Upper lobe of left lung (tissue), 6 donors: ENCODE results near the gene CPEB1. TPM values are rescaled to one million over a fixed set of nuclear protein-coding genes. Genes with fewer than 3 reads are reported as not detected.
"Not testable (repeated sequence)": the region's sequence is repeated elsewhere in the genome, so short reads cannot be mapped to it uniquely, and the experiment has no call there.

ENCODE experiments used
- ATAC-seq, 2 donors: fragments of 200-7000 bp; cut with Tn5 transposase; one replicate each; pipeline ENCODE4 v1.9.1; 2022; ENCODE audit warnings: mild to moderate bottlenecking in 2 of 2, moderate library complexity in 2 of 2; ENCODE audit not compliant: low FRiP score in 2 of 2
- DNase-seq, 2 donors: peaks; one replicate each; pipeline ENCODE4 v3.0.0-alpha.2; 2019 to 2020
- H3K27ac ChIP-seq, 4 donors: fragments of 200-600 bp; sonication (generic); one replicate each; pipeline ENCODE4 v1.5.1; 2016 to 2019
- H3K27me3 ChIP-seq, 4 donors: fragments of 200-600 bp; sonication (generic); one replicate each; pipeline ENCODE4 v1.5.1; 2017 to 2019
- H3K36me3 ChIP-seq, 4 donors: fragments of 200-600 bp; sonication (generic); one replicate each; pipeline ENCODE4 v1.5.1; 2016 to 2019
- H3K4me1 ChIP-seq, 4 donors: fragments of 200-600 bp; sonication (generic); one replicate each; pipeline ENCODE4 v1.5.1; 2018 to 2019
- H3K4me3 ChIP-seq, 4 donors: fragments of 200-600 bp; sonication (generic); one replicate each; pipeline ENCODE4 v1.5.1; 2017 to 2019; ENCODE audit warnings: mild to moderate bottlenecking in 2 of 4, moderate library complexity in 1 of 4
- H3K9me3 ChIP-seq, 4 donors: fragments of 200-600 bp; sonication (generic); one replicate each; pipeline ENCODE4 v1.5.1; 2018 to 2019
- EP300 ChIP-seq, 4 donors: sonication (generic); formaldehyde crosslinking; IDR thresholded peaks; one replicate each; pipeline ENCODE4 v1.5.1; 2017; ENCODE audit warnings: antibody characterized with exemption in 4 of 4, control low read depth in 2 of 4
- POLR2A ChIP-seq, 4 donors: fragments of 450-650 bp; IDR thresholded peaks; one replicate each; pipeline ENCODE4 v1.5.1; 2016 to 2017; ENCODE audit warnings: antibody characterized with exemption in 4 of 4, mild to moderate bottlenecking in 2 of 4
- POLR2AphosphoS5 ChIP-seq, 2 donors: sonication (generic); formaldehyde crosslinking; IDR thresholded peaks; one replicate each; pipeline ENCODE4 v1.5.1; 2017; ENCODE audit warnings: antibody characterized with exemption in 2 of 2
- WGBS, 2 donors: methylation state at CpG; one replicate each; pipeline ENCODE4 v1.1.5; 2017 to 2018; 5-methylcytosine and 5-hydroxymethylcytosine counted together
- total RNA-seq, 6 donors: library from RNA; depleted of rRNA in 4 of 6; stranded (reverse); fragments of >200 nt in 4 of 6; gene quantifications; one replicate each; pipeline versions ENCODE4 v1.1.0 to v1.2.1, GENCODE V29; 2016 to 2021
- TF ChIP-seq, protein P1 (sequence below), 6 experiments: fragments of 450-650 bp in 4 of 6; fragments of 200-600 bp in 2 of 6; sonication (generic) in 2 of 6; IDR thresholded peaks; one replicate each; pipeline ENCODE4 v1.5.1; 2016 to 2019; ENCODE audit warnings: antibody characterized with exemption in 6 of 6
- donor health status: DM: no; HTN: no; CAD: no; lungs with moderate emphysema.
- donor health status: DM: no; HTN: yes; CAD: no; lungs with severe emphysema.

CPEB1 gene
- total RNA-seq, 6 donors from 2014 or later: 0.76 to 3.4 (median 1.7) TPM

DNA sequence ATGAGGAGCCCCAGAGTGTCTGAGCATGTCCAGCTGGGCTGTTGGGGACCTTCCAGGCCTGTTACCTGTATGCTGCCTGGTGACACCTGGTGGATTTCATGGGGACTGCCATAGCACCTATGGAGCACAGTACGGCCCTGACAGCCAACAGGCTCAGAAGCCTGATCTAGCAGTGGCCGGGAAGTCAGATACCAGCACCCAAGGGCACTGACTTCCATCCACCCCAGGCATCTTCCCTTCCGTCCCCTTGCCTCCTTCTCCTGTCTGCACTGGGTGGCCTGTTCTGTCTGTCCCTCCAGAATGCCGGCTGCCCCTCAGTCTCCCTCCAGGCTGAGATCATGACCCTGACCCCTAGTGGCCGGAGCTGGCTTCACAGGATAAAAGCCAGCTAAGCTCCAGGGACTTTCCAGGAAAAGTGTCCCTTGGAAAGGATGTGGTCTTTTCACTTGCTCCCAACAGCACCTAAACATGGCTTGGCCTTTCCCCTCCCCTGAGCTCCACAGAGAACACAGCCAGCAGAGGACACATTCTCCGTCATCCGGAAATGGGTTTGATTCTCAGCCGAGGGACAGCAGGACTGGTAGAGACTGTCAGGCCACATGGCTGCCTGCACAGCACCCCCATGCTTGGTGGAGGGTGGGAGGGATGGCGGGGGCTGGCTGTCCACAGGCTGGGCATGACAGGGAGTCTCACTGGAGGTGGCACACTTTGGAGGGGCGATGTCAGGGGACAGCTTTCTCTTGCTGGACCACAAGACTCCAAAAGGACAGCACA lies 116.4 kb downstream of the CPEB1 start:
- Histone ChIP-seq H3K9me3 (no peaks in the 10 kb centered on the region), H3K27me3 (no peaks in the 10 kb centered on the region), H3K4me1 (peaks cover 0 to 10% (median 7%) of the 10 kb centered on the region in 4 donors), H3K4me3 (peak overlapping the region in 2 of 4 donors; percentile 29 to 33), H3K27ac (peak overlapping the region in 2 of 4 donors; percentile 66 to 67), H3K36me3 (peaks cover 3 to 30% (median 12%) of the 10 kb centered on the region in 4 donors)
- ATAC-seq (peak; percentile 91), DNase-seq (peak; percentile 16 to 84)
- TF ChIP-seq EP300 (IDR thresholded peaks at IDR 0.05) (no peak), POLR2A (IDR thresholded peaks at IDR 0.05) (no peak), POLR2AphosphoS5 (IDR thresholded peaks at IDR 0.05) (peak in 1 of 2 donors; percentile 25)
- TF ChIP-seq, protein P1, sequence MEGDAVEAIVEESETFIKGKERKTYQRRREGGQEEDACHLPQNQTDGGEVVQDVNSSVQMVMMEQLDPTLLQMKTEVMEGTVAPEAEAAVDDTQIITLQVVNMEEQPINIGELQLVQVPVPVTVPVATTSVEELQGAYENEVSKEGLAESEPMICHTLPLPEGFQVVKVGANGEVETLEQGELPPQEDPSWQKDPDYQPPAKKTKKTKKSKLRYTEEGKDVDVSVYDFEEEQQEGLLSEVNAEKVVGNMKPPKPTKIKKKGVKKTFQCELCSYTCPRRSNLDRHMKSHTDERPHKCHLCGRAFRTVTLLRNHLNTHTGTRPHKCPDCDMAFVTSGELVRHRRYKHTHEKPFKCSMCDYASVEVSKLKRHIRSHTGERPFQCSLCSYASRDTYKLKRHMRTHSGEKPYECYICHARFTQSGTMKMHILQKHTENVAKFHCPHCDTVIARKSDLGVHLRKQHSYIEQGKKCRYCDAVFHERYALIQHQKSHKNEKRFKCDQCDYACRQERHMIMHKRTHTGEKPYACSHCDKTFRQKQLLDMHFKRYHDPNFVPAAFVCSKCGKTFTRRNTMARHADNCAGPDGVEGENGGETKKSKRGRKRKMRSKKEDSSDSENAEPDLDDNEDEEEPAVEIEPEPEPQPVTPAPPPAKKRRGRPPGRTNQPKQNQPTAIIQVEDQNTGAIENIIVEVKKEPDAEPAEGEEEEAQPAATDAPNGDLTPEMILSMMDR (IDR thresholded peaks at IDR 0.05): peak; percentile 84 to 92 (median 90)
- 24% methylated on average over 8 to 10 of the region's 10 CpGs for WGBS, 2 donors

DNA sequence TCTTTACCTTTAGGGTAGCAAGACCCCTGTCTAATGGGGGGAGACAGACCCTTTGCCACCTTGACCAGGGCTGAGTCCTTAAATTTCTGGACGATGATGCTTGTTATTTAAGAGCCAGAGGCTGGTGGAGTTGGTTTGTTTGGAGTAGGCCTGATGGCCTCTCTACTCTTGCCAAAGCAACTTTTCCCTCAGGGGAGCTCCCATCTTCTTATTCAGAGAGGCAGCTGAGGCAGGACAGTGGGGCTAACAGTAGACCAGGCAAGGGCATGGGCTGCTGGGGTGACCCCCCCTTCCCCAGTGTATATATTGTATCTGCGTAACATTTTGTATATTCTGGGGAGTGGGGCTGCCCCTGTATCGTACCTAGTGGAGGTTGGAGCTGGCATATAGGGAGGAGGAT lies 117.2 kb downstream of the CPEB1 start:
- Histone ChIP-seq H3K36me3 (peaks cover 0 to 23% (median 8%) of the 10 kb centered on the region in 4 donors), H3K27me3 (no peaks in the 10 kb centered on the region), H3K4me3 (no peak overlapping the region), H3K9me3 (no peaks in the 10 kb centered on the region), H3K27ac (no peak overlapping the region), H3K4me1 (peaks cover 0 to 10% (median 7%) of the 10 kb centered on the region in 4 donors)
- ATAC-seq: no peak
- DNase-seq: no peak
- 84 to 98% methylated on average over 3 of the region's 3 CpGs for WGBS, 2 donors
- no peak for TF ChIP-seq EP300 (IDR thresholded peaks at IDR 0.05)
- TF ChIP-seq, protein P1 (IDR thresholded peaks at IDR 0.05): no peak
- TF ChIP-seq POLR2AphosphoS5 (IDR thresholded peaks at IDR 0.05): no peak
- TF ChIP-seq POLR2A (IDR thresholded peaks at IDR 0.05): no peak

GRCh38 chr15:82513587-82513986 lies 133.6 kb downstream of the CPEB1 start:
- not testable (repeated sequence) for ATAC-seq
- H3K4me3 ChIP-seq: peak overlapping the region in 1 of 4 donors; percentile 34
- no CpG with 5 or more reads among the region's 48 CpGs for WGBS, 2 donors

GRCh38 chr15:82507693-82508092 lies 139.5 kb downstream of the CPEB1 start:
- not testable (repeated sequence) for H3K4me3 ChIP-seq, H3K27me3 ChIP-seq, H3K4me1 ChIP-seq, ATAC-seq, H3K36me3 ChIP-seq, H3K9me3 ChIP-seq, H3K27ac ChIP-seq, DNase-seq
- 74 to 83% methylated on average over 2 to 4 of the region's 4 CpGs for WGBS, 2 donors

More at GRCh38 chr15:82513587-82513986, 133.6 kb downstream of the CPEB1 start:
- DNase-seq, H3K27me3 ChIP-seq, H3K27ac ChIP-seq, H3K4me1 ChIP-seq, H3K9me3 ChIP-seq, H3K36me3 ChIP-seq: not testable (repeated sequence)

GRCh38 chr15:82507087-82507486 lies 140.1 kb downstream of the CPEB1 start:
- 74 to 85% methylated on average over 1 of the region's 1 CpG for WGBS, 2 donors
- not testable (repeated sequence) for H3K4me3 ChIP-seq, H3K27me3 ChIP-seq, H3K27ac ChIP-seq, H3K9me3 ChIP-seq, ATAC-seq, DNase-seq, H3K4me1 ChIP-seq, H3K36me3 ChIP-seq

DNA sequence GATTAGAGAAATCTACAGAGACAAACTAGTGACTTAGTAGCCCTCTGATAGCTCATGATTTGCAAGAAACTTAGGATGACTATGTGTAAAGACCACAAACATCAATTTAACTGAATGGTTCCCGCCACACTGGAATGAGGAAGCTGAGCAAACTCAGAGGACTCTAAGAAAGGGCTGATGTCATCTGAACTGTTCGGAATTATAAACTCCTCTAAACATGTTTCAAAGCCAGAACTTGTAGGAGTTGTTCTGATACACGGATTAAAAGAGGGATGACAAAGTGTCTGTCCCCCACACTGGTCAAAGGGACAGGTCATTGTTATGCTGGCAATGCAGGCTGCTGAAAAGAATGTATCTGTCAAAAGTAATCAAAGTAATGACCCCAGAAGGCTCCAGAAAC lies 141.3 kb downstream of the CPEB1 start:
- H3K4me3 ChIP-seq, H3K4me1 ChIP-seq, H3K36me3 ChIP-seq, H3K27ac ChIP-seq, DNase-seq, H3K27me3 ChIP-seq, H3K9me3 ChIP-seq: not testable (repeated sequence)
- no CpG with 5 or more reads among the region's 3 CpGs for WGBS, 2 donors
- ATAC-seq: peak; percentile 38 to 62

DNA sequence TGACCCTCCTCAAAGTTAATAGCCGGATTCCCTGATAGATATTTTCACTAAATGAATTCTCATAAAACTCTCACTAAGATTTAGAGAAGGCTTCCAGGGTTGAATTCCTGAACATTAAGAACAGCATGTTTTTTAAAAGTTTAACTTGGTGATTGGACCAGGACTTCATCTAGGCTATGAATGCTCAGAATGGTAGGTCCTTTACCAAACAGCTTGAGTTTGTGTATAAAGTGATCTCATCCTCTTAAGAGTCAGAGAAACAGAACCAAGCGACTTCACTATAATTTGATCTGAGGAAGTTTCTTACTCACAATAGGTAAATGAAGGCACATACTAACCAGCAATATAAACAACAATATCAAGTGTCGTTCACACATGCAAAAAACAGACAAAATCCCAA lies 143.1 kb downstream of the CPEB1 start:
- H3K27ac ChIP-seq: peak overlapping the region in 2 of 4 donors; percentile 35 to 36
- DNase-seq, H3K4me1 ChIP-seq, H3K4me3 ChIP-seq, H3K27me3 ChIP-seq, H3K36me3 ChIP-seq, H3K9me3 ChIP-seq: not testable (repeated sequence)
- ATAC-seq: peak in 1 of 2 donors; percentile 49
- 40 to 100% methylated on average over 1 of the region's 3 CpGs for WGBS, 2 donors

DNA sequence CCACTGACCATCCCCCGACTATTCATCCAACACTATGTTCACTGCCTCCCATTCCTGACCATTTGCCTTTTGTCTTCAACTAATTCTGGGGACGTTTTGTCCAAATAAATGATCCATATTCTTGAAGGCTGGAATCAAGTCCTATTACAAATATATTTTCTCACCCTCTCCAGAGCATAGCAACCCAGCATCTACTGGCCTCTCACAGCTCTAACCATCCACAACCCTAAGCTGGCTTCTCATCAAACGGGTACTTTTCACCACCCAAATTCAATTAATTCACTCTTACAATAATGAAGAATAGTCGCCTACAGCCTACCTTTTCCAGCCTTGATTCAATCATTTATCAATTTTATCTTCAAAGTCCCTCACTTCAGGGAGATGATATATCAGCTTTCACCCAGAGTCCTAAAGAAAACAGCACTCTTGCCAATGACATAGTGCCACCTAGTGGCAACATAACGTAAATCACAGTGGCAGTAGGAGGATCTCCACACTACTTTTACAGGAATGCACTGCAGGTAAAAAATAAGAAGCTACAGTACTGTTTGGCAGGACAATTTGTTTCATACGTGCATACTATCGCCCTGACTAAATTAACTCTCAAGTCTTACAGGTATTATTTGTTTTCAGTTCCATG lies 144.3 kb downstream of the CPEB1 start:
- H3K27me3 ChIP-seq, H3K4me3 ChIP-seq, DNase-seq, H3K4me1 ChIP-seq, H3K27ac ChIP-seq, H3K9me3 ChIP-seq, H3K36me3 ChIP-seq: not testable (repeated sequence)
- 47 to 48% methylated on average over 2 of the region's 7 CpGs for WGBS, 2 donors
- ATAC-seq: peak; percentile 77 to 85

GRCh38 chr15:82500772-82501171 lies 146.4 kb downstream of the CPEB1 start:
- DNase-seq, H3K27me3 ChIP-seq, ATAC-seq, H3K4me1 ChIP-seq, H3K36me3 ChIP-seq, H3K27ac ChIP-seq, H3K4me3 ChIP-seq, H3K9me3 ChIP-seq: not testable (repeated sequence)
- 53 to 78% methylated on average over 2 to 4 of the region's 4 CpGs for WGBS, 2 donors

DNA sequence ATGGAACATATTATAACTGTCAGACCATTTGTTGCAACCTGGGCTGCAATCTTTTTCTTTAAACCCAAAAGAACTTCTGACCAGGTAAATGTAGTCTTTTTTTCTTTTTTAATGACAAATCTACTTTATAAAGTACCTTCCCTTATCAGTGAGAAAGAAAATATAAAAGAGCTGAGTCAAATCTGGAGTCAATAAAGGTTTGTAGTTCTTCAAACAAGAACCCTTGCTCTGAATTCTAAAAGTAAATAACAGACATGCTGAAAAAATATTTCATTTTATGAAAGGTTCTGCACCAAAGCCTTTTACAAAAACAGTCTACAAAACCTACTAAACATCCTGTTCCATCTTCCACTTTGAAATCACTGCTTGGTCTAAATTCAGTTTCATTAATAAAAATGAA lies 149.2 kb downstream of the CPEB1 start:
- H3K27me3 ChIP-seq, H3K27ac ChIP-seq, H3K36me3 ChIP-seq, ATAC-seq, H3K9me3 ChIP-seq, DNase-seq, H3K4me3 ChIP-seq, H3K4me1 ChIP-seq: not testable (repeated sequence)
